Measurements from ENCODE around the gene FAU. TPM values are rescaled to one million over a fixed set of nuclear protein-coding genes. Genes with fewer than 3 reads are reported as not detected.

The FAU gene
- total RNA-seq, 8 experiments from 2014 or later = 848 to 1,834 (median 1,237) TPM

- no peak overlapping the region for H3K4me3 ChIP-seq
- no peak overlapping the region for H3K27ac ChIP-seq
- in situ Hi-C loops (cut with MboI; ENCODE audit: low pct_unique_long_range_greater_than_20kb in 2 of 9, low sequenced_read_pairs in 9 of 9, unreplicated experiment in 9 of 9) = no loop called here
- WGBS, 10 experiments = 82 to 91% methylated on average over 3 to 5 of the region's 11 CpGs; no CpG with 5 or more reads in 8 of the 10 experiments
- H3K4me1 ChIP-seq (replicated peaks in 1 of 2) = peaks cover 22 to 24% of the 10 kb centered on the region in 2 donors
- ATAC-seq (replicated peaks in 6 of 8) = no peak
Observed at GRCh38 chr11:65114538-65115171, 7.3 kb downstream of the FAU start.

DNA sequence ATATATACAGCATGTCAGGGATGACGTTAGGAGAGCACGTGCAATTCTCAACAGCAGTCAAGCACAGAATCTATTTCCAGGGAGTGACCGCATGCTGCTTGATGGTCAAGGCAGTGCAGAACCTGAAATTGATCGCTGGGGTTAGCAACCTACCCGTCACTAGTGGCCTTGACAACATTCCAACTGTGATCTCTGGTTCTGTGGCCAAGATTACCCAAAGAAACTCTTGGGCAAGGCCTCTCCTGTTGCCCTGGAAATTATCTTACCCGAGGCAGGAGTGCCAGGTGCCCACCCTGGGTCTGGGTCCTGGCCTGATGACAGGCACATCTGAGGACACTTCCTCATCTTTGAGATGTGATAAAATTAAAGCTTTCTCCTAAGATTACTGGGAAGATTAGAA is 8.1 kb downstream of the FAU start:
- Histone ChIP-seq H3K27ac (no peak overlapping the region), H3K4me3 (peak overlapping the region in 2 of 5 donors; percentile 53 to 62), H3K4me1 (replicated peaks in 1 of 2) (peaks cover 22 to 24% of the 10 kb centered on the region in 2 donors)
- WGBS, 10 experiments = 88 to 100% (median 96%) methylated on average over 1 to 5 of the region's 6 CpGs; no CpG with 5 or more reads in 7 of the 10 experiments
- no peak for ATAC-seq (replicated peaks in 6 of 8)
- in situ Hi-C loops (cut with MboI; ENCODE audit: low pct_unique_long_range_greater_than_20kb in 2 of 9, low sequenced_read_pairs in 9 of 9, unreplicated experiment in 9 of 9) = no loop called here

- H3K27ac ChIP-seq = peak overlapping the region; percentile 87 to 94
- in situ Hi-C loops (cut with MboI; ENCODE audit: low pct_unique_long_range_greater_than_20kb in 2 of 9, low sequenced_read_pairs in 9 of 9, unreplicated experiment in 9 of 9) = no loop called here
- peaks cover 22 to 24% of the 10 kb centered on the region in 2 donors for H3K4me1 ChIP-seq (replicated peaks in 1 of 2)
- WGBS, 10 experiments = 0 to 82% (median 76%) methylated on average over 1 to 2 of the region's 14 CpGs; no CpG with 5 or more reads in 5 of the 10 experiments
- H3K4me3 ChIP-seq = peak overlapping the region; percentile 53 to 86 (median 61)
- ATAC-seq (replicated peaks in 6 of 8) = no peak
Observed at GRCh38 chr11:65113361-65113756, 8.6 kb downstream of the FAU start.

- in situ Hi-C loops (cut with MboI; ENCODE audit: low pct_unique_long_range_greater_than_20kb in 2 of 9, low sequenced_read_pairs in 9 of 9, unreplicated experiment in 9 of 9) = no loop called here
- WGBS, 10 experiments = 0% methylated on average over 5 to 7 of the region's 57 CpGs; no CpG with 5 or more reads in 8 of the 10 experiments
- peak; percentile 25 to 60 (median 51) for ATAC-seq (replicated peaks in 6 of 8)
- Histone ChIP-seq H3K4me3 (peak overlapping the region; percentile 53 to 86 (median 61)), H3K4me1 (replicated peaks in 1 of 2) (peaks cover 19 to 24% of the 10 kb centered on the region in 2 donors), H3K27ac (peak overlapping the region; percentile 87 to 94)
Observed at GRCh38 chr11:65112546-65113360, 9.2 kb downstream of the FAU start.

DNA sequence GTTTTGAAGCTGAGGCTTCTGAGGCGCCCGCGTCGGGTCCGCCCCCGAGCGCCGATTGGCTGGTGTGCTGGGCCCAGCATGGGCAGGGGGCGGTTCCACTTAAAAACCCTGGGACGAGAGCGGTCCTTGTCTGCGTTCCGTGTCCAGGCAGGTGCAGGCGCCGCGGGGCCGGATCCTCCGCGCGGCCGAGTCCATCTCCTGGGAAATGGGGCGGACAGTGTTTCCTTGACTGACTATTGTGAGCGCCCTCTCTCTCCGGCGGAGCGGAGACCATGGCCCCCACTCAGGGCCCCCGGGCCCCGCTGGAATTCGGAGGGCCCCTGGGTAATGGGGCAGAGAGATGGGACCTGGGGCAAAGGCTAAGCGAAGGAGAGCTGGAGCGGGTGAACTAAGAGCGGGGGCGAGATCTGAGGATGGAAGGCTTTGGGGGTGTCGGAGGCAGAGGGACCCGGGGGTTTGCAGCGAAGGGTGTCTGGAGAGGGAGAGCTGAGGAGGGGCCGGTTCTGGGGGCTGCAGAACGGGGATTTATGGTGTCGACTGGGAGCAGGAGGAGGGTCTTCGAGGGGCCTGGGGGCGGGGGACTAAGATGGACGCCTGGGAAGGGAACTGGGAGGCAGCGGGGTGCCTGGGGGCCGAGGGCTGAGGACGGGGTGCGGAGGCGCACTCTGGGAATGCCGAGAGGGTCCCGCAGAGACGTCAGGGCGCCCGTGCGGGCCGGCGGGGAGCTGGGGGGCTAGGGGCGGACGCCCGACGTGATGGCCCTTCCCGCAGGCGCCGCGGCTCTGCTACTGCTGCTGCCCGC is 10.0 kb downstream of the FAU start, which contains the start of gene TM7SF2:
TM7SF2 (plus strand) TSS at position 129 of the 802 bp plus-strand sequence; CDS start at position 273, 144 bp downstream.
- in situ Hi-C loops (cut with MboI; ENCODE audit: low pct_unique_long_range_greater_than_20kb in 2 of 9, low sequenced_read_pairs in 9 of 9, unreplicated experiment in 9 of 9) = no loop called here
- ATAC-seq (replicated peaks in 6 of 8) = peak; percentile 69 to 82 (median 78)
- H3K27ac ChIP-seq = peak within 1 kb of the TSS; percentile 87 to 94
- peak within 1 kb of the TSS; percentile 53 to 86 (median 61) for H3K4me3 ChIP-seq
- H3K4me1 ChIP-seq (replicated peaks in 1 of 2) = peaks cover 19 to 24% of the 10 kb centered on the region in 2 donors
- WGBS, 10 experiments = 0% methylated on average over 6 to 7 of the region's 64 CpGs; no CpG with 5 or more reads in 8 of the 10 experiments

DNA sequence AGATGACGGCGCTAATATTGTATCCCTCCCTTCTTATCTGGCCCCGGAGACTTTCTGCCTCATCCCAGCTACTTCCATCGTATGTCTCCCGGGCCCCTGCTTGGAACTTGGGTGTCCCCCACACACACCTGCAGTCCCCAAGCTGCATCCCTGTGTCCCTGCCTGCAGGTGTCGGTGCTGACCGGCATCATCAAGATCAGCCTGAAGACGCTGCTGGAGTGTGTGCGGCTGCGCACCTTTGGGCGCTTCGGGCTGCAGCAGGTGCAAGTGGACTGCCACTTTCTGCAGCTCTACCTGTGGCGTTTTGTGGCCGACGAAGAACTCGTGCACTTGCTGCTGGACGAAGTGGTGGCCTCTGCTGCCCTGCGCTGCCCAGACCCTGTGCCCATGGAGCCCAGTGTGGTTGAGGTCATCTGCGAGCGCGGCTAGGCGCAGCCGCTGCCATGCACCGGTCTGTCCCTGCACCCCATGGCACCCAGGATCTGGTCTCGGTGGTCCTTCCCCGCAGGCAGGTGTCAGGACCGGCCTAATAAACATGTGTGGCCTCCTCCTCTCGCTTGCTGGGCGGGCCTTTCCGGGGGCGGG is 10.7 kb downstream of the FAU start:
- H3K4me1 ChIP-seq (replicated peaks in 1 of 2) = peaks cover 15 to 20% of the 10 kb centered on the region in 2 donors
- H3K4me3 ChIP-seq = peak overlapping the region; percentile 10 to 86 (median 61)
- in situ Hi-C loops (cut with MboI; ENCODE audit: low pct_unique_long_range_greater_than_20kb in 2 of 9, low sequenced_read_pairs in 9 of 9, unreplicated experiment in 9 of 9) = no loop called here
- H3K27ac ChIP-seq = no peak overlapping the region
- no peak for ATAC-seq (replicated peaks in 6 of 8)
- WGBS, 10 experiments = 36 to 100% (median 41%) methylated on average over 1 to 14 of the region's 31 CpGs; no CpG with 5 or more reads in 5 of the 10 experiments

GRCh38 chr11:65110354-65110861 is 11.5 kb downstream of the FAU start:
- Histone ChIP-seq H3K4me1 (replicated peaks in 1 of 2) (peaks cover 14 to 17% of the 10 kb centered on the region in 2 donors), H3K27ac (peak overlapping the region in 1 of 2 donors; percentile 2), H3K4me3 (peak overlapping the region in 1 of 5 donors; percentile 10)
- peak; percentile 4 to 18 (median 9) for ATAC-seq (replicated peaks in 6 of 8)
- 0 to 80% (median 5%) methylated on average over 1 to 7 of the region's 18 CpGs; no CpG with 5 or more reads in 5 of the 10 experiments for WGBS, 10 experiments
- in situ Hi-C loops (cut with MboI; ENCODE audit: low pct_unique_long_range_greater_than_20kb in 2 of 9, low sequenced_read_pairs in 9 of 9, unreplicated experiment in 9 of 9) = no loop called here

GRCh38 chr11:65109231-65110198 is 12.4 kb downstream of the FAU start:
- WGBS, 10 experiments = 40 to 100% (median 89%) methylated on average over 1 to 16 of the region's 36 CpGs; no CpG with 5 or more reads in 4 of the 10 experiments
- H3K4me1 ChIP-seq (replicated peaks in 1 of 2) = peaks cover 14 to 17% of the 10 kb centered on the region in 2 donors
- no peak overlapping the region for H3K27ac ChIP-seq
- in situ Hi-C loops (cut with MboI; ENCODE audit: low pct_unique_long_range_greater_than_20kb in 2 of 9, low sequenced_read_pairs in 9 of 9, unreplicated experiment in 9 of 9) = no loop called here
- no peak overlapping the region for H3K4me3 ChIP-seq
- ATAC-seq (replicated peaks in 6 of 8) = no peak

GRCh38 chr11:65108469-65109123 is 13.3 kb downstream of the FAU start:
- 91 to 93% methylated on average over 3 to 17 of the region's 38 CpGs; no CpG with 5 or more reads in 8 of the 10 experiments for WGBS, 10 experiments
- in situ Hi-C loops (cut with MboI; ENCODE audit: low pct_unique_long_range_greater_than_20kb in 2 of 9, low sequenced_read_pairs in 9 of 9, unreplicated experiment in 9 of 9) = no loop called here
- Histone ChIP-seq H3K27ac (no peak overlapping the region), H3K4me3 (no peak overlapping the region), H3K4me1 (replicated peaks in 1 of 2) (peaks cover 13 to 15% of the 10 kb centered on the region in 2 donors)
- ATAC-seq (replicated peaks in 6 of 8) = no peak

DNA sequence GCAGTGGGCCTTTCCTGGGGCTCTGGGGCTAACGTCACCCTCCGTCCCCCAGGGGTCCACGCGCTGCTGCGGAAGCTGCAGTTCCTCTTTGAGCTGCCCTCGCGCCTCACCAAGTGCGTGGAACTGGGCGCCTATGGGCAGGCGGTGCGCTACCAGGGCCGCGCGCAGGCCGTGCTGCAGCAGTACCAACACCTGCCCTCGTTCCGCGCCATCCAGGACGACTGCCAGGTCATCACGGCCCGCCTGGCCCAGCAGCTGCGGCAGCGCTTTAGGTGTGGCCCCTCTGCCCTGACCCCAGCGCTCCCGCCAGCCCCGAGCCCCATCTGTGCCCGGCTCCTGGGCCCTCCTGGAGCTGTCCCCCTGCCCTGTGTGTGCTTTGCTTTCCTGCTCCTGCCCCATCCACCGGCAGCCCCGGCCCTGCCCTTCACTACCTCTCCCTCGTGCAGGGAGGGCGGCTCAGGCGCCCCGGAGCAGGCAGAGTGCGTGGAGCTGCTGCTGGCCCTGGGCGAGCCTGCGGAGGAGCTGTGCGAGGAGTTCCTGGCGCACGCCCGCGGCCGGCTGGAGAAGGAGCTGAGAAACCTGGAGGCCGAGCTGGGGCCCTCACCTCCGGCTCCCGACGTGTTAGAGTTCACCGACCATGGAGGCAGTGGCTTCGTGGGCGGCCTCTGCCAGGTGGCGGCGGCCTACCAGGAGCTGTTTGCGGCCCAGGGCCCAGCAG is 14.0 kb downstream of the FAU start:
- no peak for ATAC-seq (replicated peaks in 6 of 8)

More for the DNA sequence above, 14.0 kb downstream of the FAU start:
- Histone ChIP-seq H3K4me1 (replicated peaks in 1 of 2) (peaks cover 8 to 10% of the 10 kb centered on the region in 2 donors), H3K4me3 (no peak overlapping the region), H3K27ac (no peak overlapping the region)
- in situ Hi-C loops (cut with MboI; ENCODE audit: low pct_unique_long_range_greater_than_20kb in 2 of 9, low sequenced_read_pairs in 9 of 9, unreplicated experiment in 9 of 9) = no loop called here
- 82 to 97% (median 96%) methylated on average over 2 to 7 of the region's 52 CpGs; no CpG with 5 or more reads in 7 of the 10 experiments for WGBS, 10 experiments
